SK-N-MC (cell line): ENCODE results near the gene TSPEAR.

Experiments
- EZH2 ChIP-seq: fragments of 200-600 bp; sonication (generic); IDR thresholded peaks from one replicate; pipeline ENCODE4 v1.6.1; 2017; ENCODE audit warnings: antibody characterized with exemption
- FOXP2 ChIP-seq: optimal IDR thresholded peaks from 2 replicates; pipeline ENCODE3; 2011; ENCODE audit warnings: mild to moderate bottlenecking, moderate library complexity; ENCODE audit not compliant: insufficient read depth; ENCODE audit errors: extremely low read length, control extremely low read depth
- POLR2AphosphoS5 ChIP-seq: IDR thresholded peaks from 2 replicates; pipeline ENCODE4 v1.6.1; 2012; ENCODE audit warnings: mild to moderate bottlenecking, low read depth, low read length, borderline replicate concordance

GRCh38 chr21:44595524-44595923 is 115.8 kb downstream of the TSPEAR start:
- TF ChIP-seq EZH2 (no peak), POLR2AphosphoS5 (no peak), FOXP2 (no peak)
